HG03469 (cell line): ENCODE results near the gene SRRT.

Experiments used
- ATAC-seq: cut with Tn5 transposase; IDR thresholded peaks from one replicate; pipeline ENCODE4 v1.9.1; 2021; ENCODE audit warnings: mild to moderate bottlenecking, moderate library complexity, moderate number of reproducible peaks; ENCODE audit not compliant: unreplicated experiment

Gene SRRT

GRCh38 chr7:100874577-100875355, at the start of gene SRRT:
Gene SRRT, plus strand, starts transcription at chr7:100875103. Its CDS starts 488 bp downstream, at chr7:100875591.
- ATAC-seq: peak; percentile 64

GRCh38 chr7:100825215-100825671, 49.7 kb upstream of the SRRT start:
- no peak for ATAC-seq

- ATAC-seq: no peak
Observed at GRCh38 chr7:100825751-100826513, 49.0 kb upstream of the SRRT start.

- ATAC-seq: no peak
Observed at GRCh38 chr7:100826514-100827329, 48.2 kb upstream of the SRRT start.

- ATAC-seq: no peak
Observed at GRCh38 chr7:100827330-100828226, 47.3 kb upstream of the SRRT start, which contains the start of gene EPHB4. Gene EPHB4, minus strand, starts transcription at chr7:100827523. Its CDS starts 493 bp downstream, at chr7:100827030.

- no peak for ATAC-seq
Observed at GRCh38 chr7:100829150-100829716, 45.7 kb upstream of the SRRT start.

- ATAC-seq: no peak
Observed at GRCh38 chr7:100830396-100830795, 44.5 kb upstream of the SRRT start.

- no peak for ATAC-seq
Observed at GRCh38 chr7:100832281-100832633, 42.6 kb upstream of the SRRT start.

- no peak for ATAC-seq
Observed at GRCh38 chr7:100835903-100836811, 38.7 kb upstream of the SRRT start.

- no peak for ATAC-seq
Observed at GRCh38 chr7:100836812-100837098, 38.1 kb upstream of the SRRT start.

- ATAC-seq: no peak
Observed at GRCh38 chr7:100837099-100837836, 37.6 kb upstream of the SRRT start.

GRCh38 chr7:100839361-100839760, 35.5 kb upstream of the SRRT start:
- ATAC-seq: no peak

- no peak for ATAC-seq
Observed at GRCh38 chr7:100840470-100841100, 34.3 kb upstream of the SRRT start.

GRCh38 chr7:100847360-100847759, 27.5 kb upstream of the SRRT start:
- no peak for ATAC-seq

GRCh38 chr7:100852048-100852872, 22.6 kb upstream of the SRRT start, which contains the start of gene SLC12A9:
Gene SLC12A9, plus strand, starts transcription at chr7:100852713. Its CDS starts 1,485 bp downstream, at chr7:100854198.
- no peak for ATAC-seq

GRCh38 chr7:100854146-100854895, 20.6 kb upstream of the SRRT start:
- ATAC-seq: no peak
